Fibroblast of villous mesenchyme (primary cell): ENCODE data around the gene SACM1L. TPM values are rescaled to one million over a fixed set of nuclear protein-coding genes. Genes with fewer than 3 reads are reported as not detected.

Experiments
- DNase-seq: peaks from one replicate; pipeline ENCODE4 v3.0.0-alpha.2; 2010; ENCODE audit warnings: low read depth
- H3K4me3 ChIP-seq: 2 replicates; pipeline ENCODE4 v1.5.1; 2011; ENCODE audit warnings: low read depth, mild to moderate bottlenecking, low read length
- CTCF ChIP-seq: IDR thresholded peaks from 2 replicates; pipeline ENCODE4 v1.5.1; 2012; ENCODE audit warnings: low read depth, mild to moderate bottlenecking, low read length; ENCODE audit not compliant: insufficient read depth
- total RNA-seq: library from RNA; depleted of rRNA; stranded (reverse); fragments of >200 nt; gene quantifications from 2 replicates; pipeline ENCODE4 v1.2.3, GENCODE V29; 2012

SACM1L gene
- total RNA-seq, 1 donor: 53.1 TPM

GRCh38 chr3:45773714-45774449, 84.7 kb downstream of the SACM1L start:
- no peak for TF ChIP-seq CTCF
- peak; percentile 70 for DNase-seq
- H3K4me3 ChIP-seq: no peak overlapping the region

GRCh38 chr3:45774581-45775521, 85.7 kb downstream of the SACM1L start:
- no peak for TF ChIP-seq CTCF
- no peak overlapping the region for H3K4me3 ChIP-seq
- no peak for DNase-seq

- DNase-seq: no peak
- H3K4me3 ChIP-seq: no peak overlapping the region
- no peak for TF ChIP-seq CTCF
These were observed 86.5 kb downstream of the SACM1L start for GRCh38 chr3:45775571-45776300.

GRCh38 chr3:45776301-45776595, 87.1 kb downstream of the SACM1L start:
- no peak for DNase-seq
- no peak overlapping the region for H3K4me3 ChIP-seq
- no peak for TF ChIP-seq CTCF

- no peak overlapping the region for H3K4me3 ChIP-seq
- no peak for TF ChIP-seq CTCF
- no peak for DNase-seq
These were observed 87.4 kb downstream of the SACM1L start for GRCh38 chr3:45776611-45777010.

- no peak for TF ChIP-seq CTCF
- DNase-seq: no peak
- no peak overlapping the region for H3K4me3 ChIP-seq
These were observed 88.0 kb downstream of the SACM1L start for GRCh38 chr3:45777111-45777745.
